ENCODE data around the gene DLG5.

DNA sequence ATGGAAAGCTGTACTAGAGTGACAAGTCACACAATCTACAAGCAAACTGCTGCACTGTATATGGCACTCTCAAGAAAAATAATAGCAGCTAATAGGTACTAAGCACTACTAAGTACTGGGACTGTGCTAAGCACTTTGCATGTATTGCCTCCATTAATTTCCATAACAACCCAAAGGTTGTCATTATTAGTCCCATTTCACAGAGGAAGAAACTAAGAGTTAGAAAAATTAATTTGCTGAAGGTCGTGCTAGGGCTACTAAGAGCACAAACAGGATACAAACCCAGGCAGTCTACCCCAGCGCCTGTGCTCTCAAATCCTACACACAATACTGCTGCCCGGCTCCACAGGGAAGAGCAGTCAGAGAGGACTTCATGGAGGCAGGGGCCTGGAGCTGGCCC lies 51.7 kb downstream of the DLG5 start:
- TF ChIP-seq, protein P1, sequence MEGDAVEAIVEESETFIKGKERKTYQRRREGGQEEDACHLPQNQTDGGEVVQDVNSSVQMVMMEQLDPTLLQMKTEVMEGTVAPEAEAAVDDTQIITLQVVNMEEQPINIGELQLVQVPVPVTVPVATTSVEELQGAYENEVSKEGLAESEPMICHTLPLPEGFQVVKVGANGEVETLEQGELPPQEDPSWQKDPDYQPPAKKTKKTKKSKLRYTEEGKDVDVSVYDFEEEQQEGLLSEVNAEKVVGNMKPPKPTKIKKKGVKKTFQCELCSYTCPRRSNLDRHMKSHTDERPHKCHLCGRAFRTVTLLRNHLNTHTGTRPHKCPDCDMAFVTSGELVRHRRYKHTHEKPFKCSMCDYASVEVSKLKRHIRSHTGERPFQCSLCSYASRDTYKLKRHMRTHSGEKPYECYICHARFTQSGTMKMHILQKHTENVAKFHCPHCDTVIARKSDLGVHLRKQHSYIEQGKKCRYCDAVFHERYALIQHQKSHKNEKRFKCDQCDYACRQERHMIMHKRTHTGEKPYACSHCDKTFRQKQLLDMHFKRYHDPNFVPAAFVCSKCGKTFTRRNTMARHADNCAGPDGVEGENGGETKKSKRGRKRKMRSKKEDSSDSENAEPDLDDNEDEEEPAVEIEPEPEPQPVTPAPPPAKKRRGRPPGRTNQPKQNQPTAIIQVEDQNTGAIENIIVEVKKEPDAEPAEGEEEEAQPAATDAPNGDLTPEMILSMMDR (IDR thresholded peaks at IDR 0.05; ENCODE audit: insufficient read depth, low read depth, low read length): no peak
- no peak for TF ChIP-seq EZH2 (IDR thresholded peaks at IDR 0.05; ENCODE audit: insufficient read depth, low read length)

Data from astrocyte (in vitro differentiated cells and primary cell).